GM23338 (cell line): Measurements from ENCODE around the gene PTPRO. TPM values are rescaled to one million over a fixed set of nuclear protein-coding genes. Genes with fewer than 3 reads are reported as not detected.

Experiments
- ATAC-seq: fragments of 200-7000 bp; cut with Tn5 transposase; 3 replicates; pipeline ENCODE4 v1.9.1; 2020
- DNase-seq: peaks from one replicate; pipeline ENCODE4 v3.0.0-alpha.2; 2015; ENCODE audit warnings: low spot score
- H2AFZ ChIP-seq: fragments of 200-600 bp; sonication (generic); 2 replicates; pipeline ENCODE4 v1.8.0; 2016; ENCODE audit warnings: antibody characterized with exemption, mild to moderate bottlenecking, moderate library complexity
- H3F3A ChIP-seq: fragments of 200-600 bp; sonication (generic); replicated peaks from 2 replicates; pipeline ENCODE4 v1.8.0; 2017; ENCODE audit warnings: antibody characterized with exemption, mixed run types, low read depth
- H3K27ac ChIP-seq: fragments of 200-600 bp; sonication (generic); 2 replicates; pipeline ENCODE4 v1.6.1; 2016; ENCODE audit warnings: low read depth
- H3K27me3 ChIP-seq: fragments of 200-600 bp; sonication (generic); 2 replicates; pipeline ENCODE4 v1.8.0; 2016; ENCODE audit warnings: mild to moderate bottlenecking, mixed run types, moderate library complexity; ENCODE audit not compliant: insufficient read depth
- H3K36me3 ChIP-seq: fragments of 200-600 bp; sonication (generic); 2 replicates; pipeline ENCODE4 v1.8.0; 2016; ENCODE audit warnings: mild to moderate bottlenecking; ENCODE audit not compliant: insufficient read depth
- H3K4me1 ChIP-seq: fragments of 200-600 bp; sonication (generic); 2 replicates; pipeline ENCODE4 v1.8.0; 2016; ENCODE audit warnings: mild to moderate bottlenecking, moderate library complexity; ENCODE audit not compliant: insufficient read depth
- H3K4me2 ChIP-seq: fragments of 200-600 bp; sonication (generic); 2 replicates; pipeline ENCODE4 v1.7.1; 2017; ENCODE audit warnings: mixed run types
- H3K4me3 ChIP-seq: fragments of 200-600 bp; sonication (generic); 2 replicates; pipeline ENCODE4 v1.6.1; 2016; ENCODE audit warnings: mixed run types
- H3K79me2 ChIP-seq: fragments of 200-600 bp; sonication (generic); replicated peaks from 2 replicates; pipeline ENCODE4 v1.8.0; 2017; ENCODE audit warnings: mild to moderate bottlenecking; ENCODE audit not compliant: insufficient read depth
- H3K9me2 ChIP-seq: fragments of 200-600 bp; sonication (generic); 2 replicates; pipeline ENCODE4 v1.8.0; 2017; ENCODE audit not compliant: insufficient read depth
- H4K20me1 ChIP-seq: fragments of 200-600 bp; sonication (generic); replicated peaks from 2 replicates; pipeline ENCODE4 v1.8.0; 2017; ENCODE audit warnings: mild to moderate bottlenecking; ENCODE audit not compliant: insufficient read depth
- H3K27ac Mint-ChIP-seq: 2 replicates; pipeline ENCODE4 v1.8.0; 2020; ENCODE audit warnings: inconsistent platforms, mild to moderate bottlenecking, moderate library complexity, mixed read lengths
- H3K27me3 Mint-ChIP-seq: 3 replicates; pipeline ENCODE4 v1.8.0; 2022; ENCODE audit warnings: low read depth, mild to moderate bottlenecking, moderate library complexity, mixed read lengths, inconsistent platforms; ENCODE audit not compliant: insufficient read depth, poor library complexity
- H3K36me3 Mint-ChIP-seq: 3 replicates; pipeline ENCODE4 v1.8.0; 2021; ENCODE audit warnings: low read depth, mild to moderate bottlenecking, inconsistent platforms, moderate library complexity, mixed read lengths
- H3K4me1 Mint-ChIP-seq: 3 replicates; pipeline ENCODE4 v1.8.0; 2020; ENCODE audit warnings: mild to moderate bottlenecking, inconsistent platforms, mixed read lengths
- H3K4me3 Mint-ChIP-seq: 3 replicates; pipeline ENCODE4 v1.8.0; 2021; ENCODE audit warnings: moderate library complexity, mild to moderate bottlenecking, inconsistent platforms, mixed read lengths
- H3K9me3 Mint-ChIP-seq: 3 replicates; pipeline ENCODE4 v1.8.0; 2020; ENCODE audit warnings: moderate library complexity, mild to moderate bottlenecking, inconsistent platforms, mixed read lengths
- CREB1 ChIP-seq: fragments of 250-450 bp; sonication (Bioruptor Pico); IDR thresholded peaks from 2 replicates; pipeline ENCODE4 v1.5.0; 2020; ENCODE audit warnings: low read depth, mild to moderate bottlenecking, moderate library complexity
- CTCF ChIP-seq, 2 experiments: fragments of 200-600 bp in 1 of 2; sonication (generic) in 1 of 2; conservative IDR thresholded peaks; 2 replicates each; pipeline versions ENCODE4 v1.5.1 to v1.6.1; 2016 to 2017; ENCODE audit warnings: antibody characterized with exemption in 2 of 2, low read depth in 2 of 2, mild to moderate bottlenecking in 2 of 2, moderate library complexity in 1 of 2
- ETS1 ChIP-seq: IDR thresholded peaks from 2 replicates; pipeline ENCODE4 v1.6.1; 2016; ENCODE audit warnings: antibody characterized with exemption
- EZH2 ChIP-seq: fragments of 200-600 bp; sonication (generic); IDR thresholded peaks from one replicate; pipeline ENCODE4 v1.8.0; 2017; ENCODE audit warnings: antibody characterized with exemption, mild to moderate bottlenecking, low read depth; ENCODE audit not compliant: unreplicated experiment
- EZH2phosphoT487 ChIP-seq: fragments of 200-600 bp; sonication (generic); IDR thresholded peaks from one replicate; pipeline ENCODE4 v1.8.1; 2018; ENCODE audit warnings: antibody characterized with exemption; ENCODE audit not compliant: unreplicated experiment
- JUNB ChIP-seq: IDR thresholded peaks from one replicate; pipeline ENCODE4 v1.6.1; 2016; ENCODE audit warnings: antibody characterized with exemption; ENCODE audit not compliant: unreplicated experiment
- NANOG ChIP-seq: IDR thresholded peaks from 2 replicates; pipeline ENCODE4 v1.6.1; 2016; ENCODE audit warnings: antibody characterized with exemption, borderline replicate concordance
- POLR2AphosphoS5 ChIP-seq: IDR thresholded peaks from 2 replicates; pipeline ENCODE4 v1.6.1; 2016; ENCODE audit warnings: antibody characterized with exemption, low read depth
- REST ChIP-seq: IDR thresholded peaks from one replicate; pipeline ENCODE4 v1.6.1; 2018; ENCODE audit warnings: antibody characterized with exemption; ENCODE audit not compliant: unreplicated experiment
- STAT1 ChIP-seq: IDR thresholded peaks from one replicate; pipeline ENCODE4 v1.6.1; 2016; ENCODE audit warnings: antibody characterized with exemption; ENCODE audit not compliant: unreplicated experiment
- ZNF114 ChIP-seq: fragments of 250-450 bp; sonication (Bioruptor Pico); IDR thresholded peaks from 2 replicates; pipeline ENCODE4 v1.5.0; 2020; ENCODE audit warnings: mild to moderate bottlenecking, moderate library complexity
- ZNF331 ChIP-seq: fragments of 250-450 bp; sonication (Bioruptor Pico); IDR thresholded peaks from 2 replicates; pipeline ENCODE4 v1.5.0; 2020; ENCODE audit warnings: low read depth, mild to moderate bottlenecking, moderate library complexity
- ZNF462 ChIP-seq: fragments of 250-450 bp; sonication (Bioruptor Pico); IDR thresholded peaks from 2 replicates; pipeline ENCODE4 v1.5.0; 2020; ENCODE audit warnings: mild to moderate bottlenecking, moderate library complexity
- polyA plus RNA-seq: library from polyadenylated mRNA; unstranded; fragments of >200 nt; fragmentation: Nextera tagmentation; extraction: Ambion mirVana; gene quantifications from 2 replicates; pipeline ENCODE4 v1.2.1, GENCODE V29; 2016
- total RNA-seq: library from RNA; depleted of rRNA; stranded (reverse); fragments of >200 nt; shearing (Covaris generic); gene quantifications from 2 replicates; pipeline ENCODE4 v1.2.3, GENCODE V29; 2014

Gene PTPRO
- total and polyA plus RNA-seq, 2 experiments from 2014 or later: 1.4 to 1.5 TPM

GRCh38 chr12:15605881-15606590, 283.7 kb downstream of the PTPRO start:
- Histone ChIP-seq H3K36me3 (no peaks in the 10 kb centered on the region), H3K27ac (no peak overlapping the region), H3F3A (no peaks in the 10 kb centered on the region), H3K4me2 (no peak overlapping the region), H3K4me3 (no peak overlapping the region), H3K27me3 (no peaks in the 10 kb centered on the region), H3K4me1 (no peaks in the 10 kb centered on the region), H3K79me2 (no peaks in the 10 kb centered on the region), H4K20me1 (no peaks in the 10 kb centered on the region), H3K9me2 (peaks cover 10% of the 10 kb centered on the region), H2AFZ (no peak overlapping the region)
- Mint-ChIP-seq H3K4me1 (no peaks in the 10 kb centered on the region), H3K27me3 (peaks cover 4% of the 10 kb centered on the region), H3K4me3 (no peak overlapping the region), H3K9me3 (no peaks in the 10 kb centered on the region), H3K27ac (no peak overlapping the region), H3K36me3 (no peaks in the 10 kb centered on the region)
- TF ChIP-seq ZNF331 (no peak), ZNF114 (CRISPR knock-in tag) (no peak), CTCF (conservative IDR thresholded peaks at IDR 0.05; ENCODE audit: low read depth in 2 of 2) (no peak), REST (no peak), EZH2phosphoT487 (no peak), POLR2AphosphoS5 (no peak), CREB1 (CRISPR knock-in tag) (no peak), STAT1 (no peak), JUNB (no peak), NANOG (no peak), ETS1 (no peak), ZNF462 (CRISPR knock-in tag) (no peak), EZH2 (no peak)
- DNase-seq (no peak), ATAC-seq (no peak)
